HG03520 (cell line): ENCODE measurements around the gene ABCA5.
"Not testable (repeated sequence)": the region's sequence is repeated elsewhere in the genome, so short reads cannot be mapped to it uniquely, and the experiment has no call there.

Experiments
- ATAC-seq: cut with Tn5 transposase; IDR thresholded peaks from one replicate; pipeline ENCODE4 v1.9.1; 2021; ENCODE audit warnings: mild to moderate bottlenecking, moderate library complexity; ENCODE audit not compliant: unreplicated experiment

The ABCA5 gene

DNA sequence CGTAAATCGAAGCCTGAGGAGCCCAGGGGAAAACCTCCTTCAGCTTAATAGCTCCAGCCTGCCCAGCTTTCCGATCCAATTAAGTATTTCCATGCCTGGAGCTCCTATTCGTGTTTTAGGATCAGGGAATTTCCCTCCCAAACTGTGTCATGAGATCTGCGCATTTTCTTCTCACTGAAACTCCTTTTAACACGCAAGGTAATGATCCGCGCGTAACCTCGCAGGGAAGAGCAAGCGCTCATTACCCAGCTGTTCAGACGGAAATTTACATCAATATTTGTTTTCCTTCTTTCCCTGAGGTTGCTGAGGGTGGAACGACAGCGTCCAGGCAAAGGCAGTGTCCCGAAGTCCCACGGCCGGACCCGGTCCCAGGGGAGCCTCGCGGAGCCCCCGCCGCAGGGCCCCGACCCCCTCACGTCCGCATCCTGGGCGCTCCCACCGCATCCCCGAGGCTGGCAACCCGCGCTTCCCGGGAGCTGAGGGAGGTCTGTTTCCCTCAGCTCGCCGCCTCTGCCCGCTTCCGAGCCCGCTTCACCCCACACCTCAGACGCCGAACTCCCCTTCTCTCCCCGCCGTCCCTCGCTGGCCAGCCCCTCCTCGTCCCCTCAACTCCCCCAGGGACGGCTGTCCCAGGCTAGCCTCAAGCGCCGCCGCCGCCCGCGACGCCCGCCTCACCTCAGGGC lies 415 bp downstream of the ABCA5 start:
- no peak for ATAC-seq

DNA sequence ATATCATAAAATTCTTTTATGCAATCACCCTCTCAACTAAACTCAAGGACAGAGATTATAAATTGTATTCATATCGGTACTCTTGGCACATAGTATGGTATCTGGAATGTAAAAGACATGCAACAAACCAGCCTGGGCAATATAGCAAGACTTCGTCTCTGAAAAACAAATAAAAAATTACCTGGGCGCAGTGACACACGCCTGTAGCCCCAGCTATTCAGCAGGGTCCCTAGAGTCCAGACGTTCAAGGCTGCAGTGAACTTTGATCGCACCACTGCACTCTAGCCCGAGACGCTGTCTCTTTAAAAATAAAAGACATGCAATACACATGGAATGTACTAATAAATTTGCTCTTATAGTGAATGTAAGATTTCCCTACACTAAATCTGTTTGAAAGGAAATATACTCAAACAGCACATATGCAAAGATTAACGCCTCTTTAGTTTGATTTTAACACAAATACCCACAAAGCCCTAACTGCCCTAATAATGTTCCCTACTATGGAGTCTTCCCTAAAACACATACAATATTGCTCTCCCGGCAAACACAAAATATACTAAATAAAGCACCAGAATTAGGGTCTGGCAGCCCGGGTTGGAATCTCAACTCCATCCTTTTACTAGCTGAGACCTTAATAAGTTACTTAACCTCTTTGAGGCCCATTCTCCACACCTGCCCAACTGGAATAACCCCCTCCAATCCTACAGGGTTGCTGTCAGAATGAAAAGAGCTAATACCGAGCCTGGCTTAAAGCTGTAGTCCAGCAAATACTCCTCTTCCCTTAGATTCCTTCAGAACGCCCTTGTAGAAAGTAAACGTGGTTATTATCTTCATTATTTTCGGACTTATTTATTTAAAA lies 1.2 kb downstream of the ABCA5 start:
- ATAC-seq, result no peak

DNA sequence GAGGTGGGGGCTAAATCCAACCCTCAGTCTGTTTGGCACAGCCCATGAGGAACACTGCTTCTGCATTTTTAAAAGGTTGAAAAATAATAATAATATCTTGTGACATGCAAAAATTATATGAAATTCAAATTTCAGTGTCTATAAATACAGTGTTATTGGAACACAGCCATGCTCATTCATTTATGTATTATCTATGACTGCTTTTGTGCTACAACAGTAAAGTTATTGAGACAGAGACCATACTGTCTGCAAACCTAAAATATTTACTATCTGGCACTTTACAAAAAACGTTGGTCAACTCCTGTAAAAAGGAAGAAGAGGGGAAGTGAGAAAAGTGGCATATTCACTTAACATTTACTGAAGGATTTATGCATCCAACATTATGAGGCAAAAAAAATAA lies 3.1 kb downstream of the ABCA5 start:
- no peak for ATAC-seq

DNA sequence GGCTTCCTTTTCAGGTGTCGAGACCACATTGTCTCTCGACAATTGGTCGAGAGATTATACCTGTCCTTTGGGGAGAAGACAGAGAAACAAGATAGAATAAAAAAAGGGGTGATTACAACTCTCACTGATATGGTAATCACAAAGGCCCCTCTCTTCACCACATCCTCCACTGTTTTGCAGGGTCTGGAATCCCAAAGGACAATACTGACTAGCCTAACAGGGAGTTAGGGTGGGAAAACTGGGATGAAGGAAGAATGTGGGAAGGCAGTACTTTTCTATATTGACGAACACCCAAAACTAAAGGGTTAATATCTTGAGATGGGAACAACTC lies 6.1 kb downstream of the ABCA5 start:
- no peak for ATAC-seq

DNA sequence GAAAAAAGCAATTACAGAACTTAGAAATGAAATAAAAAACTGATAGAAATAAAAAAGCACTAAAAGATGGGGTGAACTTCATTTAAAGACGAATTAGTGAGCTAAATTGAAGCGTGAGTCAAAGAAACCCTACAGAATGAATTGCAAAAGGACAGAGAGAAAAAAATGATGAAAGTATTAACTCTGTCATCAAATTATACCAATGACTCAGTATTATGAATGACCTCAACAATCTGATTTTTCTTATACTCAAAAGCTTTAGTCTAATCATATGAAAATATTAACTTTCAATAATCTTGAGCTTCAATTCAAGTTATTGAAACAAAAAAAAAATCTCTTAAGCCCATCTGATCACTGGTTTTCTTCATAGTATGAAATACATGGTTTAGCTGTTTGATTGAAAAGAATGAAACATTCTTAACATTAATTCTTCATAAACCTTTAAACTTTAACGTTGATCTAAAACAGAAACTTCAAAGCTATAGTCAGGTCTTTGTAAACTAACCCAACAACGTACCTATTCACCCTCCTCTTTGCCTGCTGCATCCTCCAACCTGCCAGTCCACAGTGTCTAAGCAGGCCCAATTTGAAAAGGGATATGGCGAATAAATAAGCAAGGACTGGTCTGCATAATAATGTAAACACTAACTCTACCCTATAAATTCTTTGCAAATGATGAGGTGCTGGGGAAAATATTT lies 6.6 kb downstream of the ABCA5 start:
- ATAC-seq, result no peak

DNA sequence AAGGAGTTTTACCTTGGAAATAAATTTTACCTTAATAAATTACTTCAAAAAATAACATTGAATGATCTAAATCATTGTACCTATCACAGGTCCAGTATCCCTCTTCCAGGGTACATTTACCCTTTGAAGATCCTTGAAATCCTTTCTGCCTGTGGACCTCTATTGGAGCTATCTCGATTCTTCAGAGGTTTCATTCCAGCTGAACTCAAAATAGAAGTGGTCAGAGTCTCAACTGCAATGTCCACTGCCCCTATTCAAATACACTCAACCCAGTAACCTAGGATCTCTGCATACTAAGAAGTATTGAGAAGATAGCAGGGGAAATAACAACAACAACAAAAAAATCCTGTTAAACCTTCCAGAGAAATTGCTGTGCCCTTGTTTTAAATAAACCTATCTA lies 9.3 kb downstream of the ABCA5 start:
- ATAC-seq, result no peak

DNA sequence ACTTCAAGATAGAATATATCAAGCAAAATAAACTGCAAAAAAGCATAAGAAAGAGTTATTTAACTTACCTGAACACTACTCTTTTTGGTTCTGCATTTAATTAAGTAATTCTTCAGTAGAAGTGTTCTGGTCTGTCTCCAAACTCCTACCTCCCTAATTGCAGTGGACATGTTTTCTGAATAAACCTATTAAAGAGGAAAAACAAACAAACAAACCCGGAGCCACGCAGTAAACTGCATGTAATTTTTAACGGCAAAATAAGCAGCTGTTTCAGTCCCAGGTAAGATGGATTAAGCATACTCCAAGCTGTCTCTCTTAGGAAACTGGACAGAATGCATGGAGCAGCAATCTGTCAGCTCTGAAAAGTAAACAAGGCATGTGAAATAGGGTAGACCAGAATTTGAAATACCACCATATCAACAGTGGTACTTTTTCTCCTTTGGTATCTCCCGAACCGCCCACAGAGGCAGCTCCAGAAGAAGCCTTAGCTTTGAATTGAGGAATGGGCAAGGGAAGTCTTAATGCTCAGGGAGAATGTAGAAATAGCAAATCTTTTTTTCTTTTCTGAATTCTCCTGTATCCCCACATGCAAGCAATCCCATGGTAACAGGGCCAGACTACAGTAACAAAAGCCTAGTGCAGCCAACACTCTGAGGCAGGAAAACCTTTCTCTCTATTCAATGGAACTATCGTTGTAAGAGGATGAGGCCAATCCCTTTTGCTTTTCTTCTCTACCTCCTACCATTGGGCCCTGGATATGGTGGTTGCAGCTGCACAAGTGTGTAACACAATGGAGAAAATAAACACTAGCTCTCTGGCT lies 12.5 kb downstream of the ABCA5 start:
- no peak for ATAC-seq

DNA sequence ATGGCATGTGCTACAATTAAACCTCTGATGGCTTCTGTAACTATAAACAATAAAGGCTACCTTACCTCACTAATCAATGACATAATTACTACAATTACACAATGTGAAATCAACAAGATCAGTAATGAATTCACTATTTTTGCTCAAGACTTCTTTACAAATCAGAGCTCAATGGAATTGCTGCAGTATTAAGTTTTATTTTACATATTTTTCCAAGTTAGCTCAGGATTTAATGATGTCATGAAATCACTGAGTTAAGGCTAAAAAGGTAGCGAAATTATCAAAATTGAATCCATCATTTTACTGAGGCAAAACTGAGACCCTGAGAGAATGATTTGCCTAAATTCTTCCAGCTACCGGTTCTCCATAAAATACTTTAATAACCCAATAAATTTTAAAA lies 21.8 kb downstream of the ABCA5 start:
- no peak for ATAC-seq

DNA sequence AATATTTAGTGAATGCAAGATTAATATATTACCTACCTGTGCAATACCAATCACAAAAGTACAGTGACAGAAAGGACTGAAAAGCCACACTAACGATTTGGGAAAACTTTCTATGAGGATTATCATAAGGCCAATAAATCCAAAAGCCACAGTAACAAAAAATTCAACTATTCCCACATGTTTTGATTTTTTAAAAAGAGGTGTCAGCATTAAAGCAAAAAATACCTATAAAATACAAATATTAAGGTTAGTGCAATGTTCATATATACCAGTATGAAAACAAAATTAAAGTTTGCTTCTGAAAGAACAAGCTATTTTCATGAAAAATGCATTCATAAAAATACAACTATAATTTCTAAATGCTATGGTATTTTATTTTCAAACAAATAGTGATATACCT lies 24.3 kb downstream of the ABCA5 start:
- no peak for ATAC-seq

DNA sequence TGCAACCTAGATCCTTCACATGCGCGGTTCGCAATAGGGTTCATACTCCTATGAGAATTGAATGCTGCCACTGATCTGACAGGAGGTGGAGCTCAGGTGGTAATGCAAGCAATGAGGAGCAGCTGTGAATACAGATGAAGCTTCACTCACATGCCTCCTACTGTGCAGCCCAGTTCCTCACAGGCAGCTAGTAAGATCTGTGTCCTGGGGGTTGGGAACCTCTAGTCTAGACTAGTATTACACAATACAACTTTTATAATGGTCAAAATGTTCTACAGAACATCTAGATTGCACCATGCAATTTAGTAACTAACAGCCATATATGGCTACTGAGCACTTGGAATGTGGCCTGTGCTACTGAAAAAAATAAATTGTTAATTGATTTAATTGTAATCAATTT lies 26.7 kb downstream of the ABCA5 start:
- ATAC-seq, result no peak

DNA sequence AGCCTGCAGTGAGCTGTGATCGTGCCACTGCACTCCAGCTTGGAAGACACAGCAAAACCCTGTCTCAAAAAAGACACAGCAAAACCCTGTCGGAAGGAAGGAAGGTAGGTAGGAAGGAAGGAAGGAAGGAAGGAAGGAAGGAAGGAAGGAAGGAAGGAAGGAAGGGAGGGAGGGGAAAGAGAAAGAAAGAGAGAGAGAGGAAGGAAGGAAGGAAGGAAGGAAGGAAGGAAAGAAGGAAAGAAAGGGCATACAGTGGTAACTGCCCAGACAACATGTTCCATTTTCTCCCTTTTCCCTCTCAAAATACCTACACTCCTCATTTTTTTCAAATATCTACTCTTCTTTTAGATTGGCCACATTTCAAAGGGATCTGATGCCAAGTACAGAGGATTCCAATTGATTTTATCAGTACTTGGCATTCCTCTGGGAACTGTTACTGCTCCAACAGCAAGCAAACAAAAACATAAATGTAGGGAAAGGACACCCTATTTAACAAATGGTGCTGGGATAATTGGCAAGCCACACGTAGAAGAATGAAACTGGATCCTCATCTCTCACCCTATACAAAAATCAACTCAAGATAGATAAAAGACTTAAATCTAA lies 28.7 kb downstream of the ABCA5 start:
- not testable (repeated sequence) for ATAC-seq

DNA sequence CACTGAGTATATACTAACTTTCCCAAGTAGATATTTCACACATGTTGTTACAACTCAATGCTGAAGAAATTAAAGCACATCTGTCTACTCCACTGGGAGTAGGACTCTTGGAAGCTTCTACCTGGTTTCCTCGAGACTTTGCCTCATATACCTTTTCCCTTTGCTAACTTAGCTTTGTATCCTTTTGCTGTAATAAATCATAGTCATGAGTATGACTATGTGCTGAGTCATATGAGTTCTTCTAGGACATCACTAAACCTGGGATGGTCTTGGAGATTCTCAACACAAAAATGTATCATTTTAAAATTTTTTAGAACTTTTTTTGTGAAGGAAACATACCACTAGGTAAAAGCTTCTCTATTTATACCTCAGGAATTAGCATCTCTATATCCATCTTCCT lies 39.8 kb downstream of the ABCA5 start:
- ATAC-seq, result no peak

DNA sequence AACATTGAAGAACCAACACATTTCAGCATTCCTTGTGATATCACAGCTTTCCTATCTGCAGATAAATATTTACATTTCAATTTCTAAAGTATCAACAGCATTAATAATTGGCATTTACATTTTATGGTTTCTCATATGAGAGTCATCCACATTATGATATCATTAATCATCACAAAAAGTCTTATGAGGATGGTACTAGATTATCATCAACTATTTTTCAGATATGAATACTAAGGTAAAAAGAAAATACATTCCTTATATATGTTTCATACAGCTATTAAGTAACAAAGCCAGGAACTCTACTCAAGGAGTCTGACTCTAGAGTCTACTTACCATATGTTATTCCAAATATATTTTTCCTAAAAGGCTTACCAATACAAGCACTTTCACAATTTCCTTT lies 40.7 kb downstream of the ABCA5 start:
- no peak for ATAC-seq

DNA sequence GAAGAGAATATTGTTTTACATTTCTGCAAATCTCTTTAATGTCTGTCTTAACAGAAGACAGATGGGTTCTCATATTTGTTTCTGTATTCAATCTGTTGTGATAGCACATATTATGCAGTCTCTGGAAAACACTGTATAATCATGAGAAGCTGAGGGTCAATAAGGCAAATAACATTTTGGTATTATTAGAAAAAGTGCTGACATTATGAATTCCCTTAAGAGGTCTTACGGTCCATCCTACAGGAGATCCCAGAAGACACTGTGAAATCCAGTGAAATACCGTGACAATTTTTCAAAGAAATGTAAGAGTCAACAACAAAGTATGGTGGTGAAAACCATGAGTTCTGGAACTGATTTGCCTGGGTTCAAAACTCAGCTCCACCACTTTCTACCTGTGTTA lies 42.3 kb downstream of the ABCA5 start:
- ATAC-seq, result no peak

DNA sequence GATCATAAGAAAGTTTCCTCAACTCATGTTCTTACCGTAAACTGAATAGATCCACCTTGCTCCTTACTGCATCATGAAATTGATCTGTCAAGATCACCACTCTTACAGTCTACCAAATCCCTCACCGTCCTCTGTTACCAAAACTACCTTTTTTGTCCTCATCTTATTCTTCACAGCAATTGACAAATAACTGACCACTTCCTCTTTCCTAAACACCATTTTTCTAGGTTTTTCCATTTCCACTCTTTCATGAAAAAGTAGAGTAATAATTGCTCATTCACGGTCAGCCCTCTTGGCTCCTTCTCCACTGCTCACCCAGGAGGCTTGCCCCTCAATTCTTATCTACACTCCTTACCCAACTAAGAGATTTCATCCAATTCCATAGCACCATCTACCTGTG lies 44.9 kb downstream of the ABCA5 start:
- ATAC-seq, result no peak

DNA sequence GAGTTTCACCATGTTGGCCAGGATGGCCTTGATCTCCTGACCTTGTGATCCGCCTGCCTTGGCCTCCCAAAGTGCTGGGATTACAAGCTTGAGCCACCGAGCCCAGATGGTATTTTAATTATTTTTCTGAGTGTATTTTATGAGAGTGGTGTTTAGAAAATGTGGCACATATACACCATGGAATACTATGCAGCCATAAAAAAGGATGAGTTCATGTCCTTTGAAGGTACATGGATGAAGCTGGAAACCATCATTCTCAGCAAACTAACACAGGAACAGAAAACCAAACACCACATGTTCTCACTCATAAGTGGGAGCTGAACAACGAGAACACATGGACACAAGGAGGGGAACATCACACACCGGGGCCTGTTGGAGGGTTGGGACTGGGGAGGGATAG lies 50.7 kb downstream of the ABCA5 start:
- not testable (repeated sequence) for ATAC-seq

DNA sequence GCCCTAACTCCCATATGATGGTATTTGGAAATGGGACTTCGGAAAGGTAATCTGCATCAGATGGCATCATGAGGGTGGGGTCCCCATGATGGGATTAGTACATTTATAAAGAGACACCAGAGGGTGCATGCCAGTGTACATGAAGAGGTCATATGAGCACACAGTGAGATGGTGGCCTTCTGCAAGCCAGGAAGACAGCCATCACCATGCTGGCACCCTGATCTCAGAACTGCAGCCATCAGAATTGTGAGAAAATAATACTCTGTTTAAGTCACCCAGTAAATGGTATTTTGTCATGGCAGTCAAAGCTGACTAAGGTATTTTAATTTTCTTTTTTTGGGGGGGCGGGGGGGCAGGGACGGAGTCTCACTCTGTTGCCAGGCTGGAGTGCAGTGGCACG lies 51.2 kb downstream of the ABCA5 start:
- ATAC-seq, result no peak

DNA sequence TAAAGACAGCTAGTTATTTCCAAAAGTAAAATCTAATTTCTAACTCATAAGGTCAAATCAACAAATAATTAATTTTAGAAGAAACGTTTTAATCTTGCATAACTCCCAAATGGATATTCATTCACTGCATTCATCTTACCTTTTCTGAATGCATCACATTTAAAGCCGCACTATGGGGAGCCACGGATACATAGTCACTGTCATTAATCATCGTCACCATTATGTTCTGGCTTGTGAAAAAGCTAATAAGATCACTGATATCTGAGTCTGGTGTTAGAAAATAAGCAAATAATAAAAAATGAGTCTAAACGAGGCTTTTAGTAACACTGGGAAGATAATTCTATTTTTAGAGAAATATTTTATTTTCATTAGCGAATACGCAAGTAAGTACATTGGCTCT lies 55.9 kb downstream of the ABCA5 start:
- ATAC-seq, result no peak

DNA sequence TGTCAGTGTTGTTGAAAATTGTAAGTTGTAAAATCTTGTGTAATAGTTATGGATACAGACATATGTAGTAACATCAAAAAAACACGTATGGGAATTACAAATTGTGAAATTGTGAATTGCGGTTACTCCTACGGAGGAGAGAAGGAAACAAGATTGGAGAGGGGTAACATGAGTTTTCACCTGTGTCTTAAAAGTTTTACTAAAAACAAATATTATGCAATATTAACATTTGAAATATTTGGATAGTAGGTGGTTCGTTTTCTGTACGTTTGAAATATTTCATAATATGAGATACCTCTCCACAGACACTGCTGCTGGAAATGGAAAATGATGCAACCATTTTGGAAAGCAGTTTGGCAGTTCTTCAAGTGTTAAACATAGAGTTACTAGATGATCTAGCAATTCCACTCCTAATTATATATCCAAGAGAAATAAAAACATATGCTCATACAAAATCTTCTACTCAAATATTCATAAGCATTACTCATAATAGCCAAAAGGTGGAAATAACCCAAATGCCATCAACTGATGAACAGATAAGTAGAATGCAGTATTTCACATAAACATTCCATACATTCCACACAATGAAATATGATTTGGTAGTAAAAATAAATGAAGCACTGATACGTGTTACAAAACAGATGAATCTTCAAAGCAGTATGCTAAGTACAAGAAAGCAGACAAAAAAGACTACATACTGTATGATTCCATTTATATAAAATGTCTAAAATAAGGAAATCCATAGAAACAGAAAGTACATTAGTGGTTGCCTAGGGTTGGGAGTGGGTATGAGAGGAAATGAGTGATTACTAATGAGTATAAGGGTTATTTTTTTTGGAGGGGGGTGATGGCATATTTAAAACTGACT lies 57.6 kb downstream of the ABCA5 start:
- no peak for ATAC-seq

DNA sequence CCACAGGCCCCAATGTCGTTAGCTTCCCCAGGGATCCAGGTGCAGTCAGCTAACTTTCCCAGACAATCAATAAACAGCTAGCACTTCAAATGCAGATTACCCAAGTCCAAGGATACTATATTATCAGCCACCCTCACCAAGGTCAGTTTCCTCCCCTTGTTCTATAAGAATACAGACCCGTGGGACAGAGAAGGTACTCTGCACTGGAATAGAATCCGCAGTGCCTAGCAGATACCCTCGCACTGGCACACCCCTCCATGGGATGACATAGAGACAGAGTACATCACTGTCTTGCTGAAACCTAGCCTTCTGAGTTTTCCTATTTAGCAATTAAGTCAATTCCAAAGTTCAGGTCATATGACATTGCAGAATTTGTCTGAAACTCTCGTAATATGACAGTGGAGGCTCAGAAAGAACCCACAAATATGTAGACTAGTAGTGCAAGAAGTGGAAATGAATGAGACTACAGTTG lies 58.4 kb downstream of the ABCA5 start:
- ATAC-seq, result no peak
